Neural progenitor cell (in vitro differentiated cells): Measurements from ENCODE around the gene EEIG1.

Experiments
- EZH2 ChIP-seq: fragments of 200-600 bp; sonication (generic); IDR thresholded peaks from 2 replicates; pipeline ENCODE4 v1.6.1; 2017; ENCODE audit warnings: antibody characterized with exemption, mild to moderate bottlenecking, moderate library complexity
- TF ChIP-seq, protein P1 (sequence below): fragments of 200-600 bp; sonication (generic); IDR thresholded peaks from 2 replicates; pipeline ENCODE4 v1.5.1; 2017; ENCODE audit warnings: antibody characterized with exemption, mild to moderate bottlenecking

DNA sequence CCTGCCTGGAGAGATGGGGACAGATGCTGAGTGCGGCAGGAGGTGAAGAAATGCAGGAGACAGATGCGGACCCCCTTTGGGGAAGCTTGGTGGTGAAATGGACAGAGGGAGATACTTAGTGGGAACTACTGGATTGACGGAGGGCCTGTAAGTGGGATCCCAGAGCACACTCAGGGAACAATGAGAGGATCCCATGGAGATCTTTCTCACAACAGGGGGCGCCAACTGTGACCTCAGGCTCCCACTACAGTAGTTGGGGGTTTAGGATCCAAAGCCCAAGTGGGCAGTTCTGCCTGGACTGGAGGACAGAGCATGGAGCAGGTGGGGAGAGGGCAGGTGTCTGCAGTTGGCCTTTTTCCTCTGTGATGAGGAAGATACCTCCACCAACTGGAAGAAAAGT is 46.5 kb downstream of the EEIG1 start:
- TF ChIP-seq, protein P1, sequence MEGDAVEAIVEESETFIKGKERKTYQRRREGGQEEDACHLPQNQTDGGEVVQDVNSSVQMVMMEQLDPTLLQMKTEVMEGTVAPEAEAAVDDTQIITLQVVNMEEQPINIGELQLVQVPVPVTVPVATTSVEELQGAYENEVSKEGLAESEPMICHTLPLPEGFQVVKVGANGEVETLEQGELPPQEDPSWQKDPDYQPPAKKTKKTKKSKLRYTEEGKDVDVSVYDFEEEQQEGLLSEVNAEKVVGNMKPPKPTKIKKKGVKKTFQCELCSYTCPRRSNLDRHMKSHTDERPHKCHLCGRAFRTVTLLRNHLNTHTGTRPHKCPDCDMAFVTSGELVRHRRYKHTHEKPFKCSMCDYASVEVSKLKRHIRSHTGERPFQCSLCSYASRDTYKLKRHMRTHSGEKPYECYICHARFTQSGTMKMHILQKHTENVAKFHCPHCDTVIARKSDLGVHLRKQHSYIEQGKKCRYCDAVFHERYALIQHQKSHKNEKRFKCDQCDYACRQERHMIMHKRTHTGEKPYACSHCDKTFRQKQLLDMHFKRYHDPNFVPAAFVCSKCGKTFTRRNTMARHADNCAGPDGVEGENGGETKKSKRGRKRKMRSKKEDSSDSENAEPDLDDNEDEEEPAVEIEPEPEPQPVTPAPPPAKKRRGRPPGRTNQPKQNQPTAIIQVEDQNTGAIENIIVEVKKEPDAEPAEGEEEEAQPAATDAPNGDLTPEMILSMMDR = no peak
- no peak for TF ChIP-seq EZH2
